K562 (cell line): ENCODE data around the gene SLC22A3. TPM values are rescaled to one million over a fixed set of nuclear protein-coding genes. Genes with fewer than 3 reads are reported as not detected.

ENCODE experiments used
- ATAC-seq: fragments of 200-7000 bp; cut with Tn5 transposase; 3 replicates; pipeline ENCODE4 v1.9.1; 2020; ENCODE audit warnings: moderate library complexity
- BruUV-seq: library from RNA; stranded (reverse); fragments of 400-500 nt; replicated peaks from 2 replicates; lab custom pipeline; 2021; lab: Mats Ljungman, UMichigan
- CTCF ChIA-PET: fragments of 300-600 bp; formaldehyde crosslinking; extraction: SDS; loops from one replicate; lab custom pipeline; 2021; ENCODE audit warnings: low intra/inter-chr PET ratio; lab: Yijun Ruan, JAX
- POLR2A ChIA-PET: fragments of 300-600, 350-650 bp; sonication (Branson Sonifier 250); formaldehyde crosslinking; extraction: SDS; loops from one replicate; lab custom pipeline; 2021; ENCODE audit warnings: antibody characterized with exemption, inconsistent platforms; lab: Yijun Ruan, JAX
- DNase-seq, 4 experiments: peaks; one replicate each; pipeline versions ENCODE4 v3.0.0 to v3.0.0-alpha.2; 2011 to 2018; ENCODE audit warnings: low spot score in 3 of 4, mixed read lengths in 3 of 4; ENCODE audit errors: extremely low read depth in 1 of 4
- FAIRE-seq: peaks from 2 replicates; lab custom pipeline; 2011; peaks lifted over from hg19 to GRCh38; lab: Jason Lieb, UNC
- H2AFZ ChIP-seq: 2 replicates; pipeline ENCODE4 v1.6.0; 2011; ENCODE audit warnings: low read depth, low read length, control low read depth, inconsistent platforms
- H3K27ac ChIP-seq: fragments of 200-600 bp; 3 replicates; pipeline ENCODE4 v1.8.0; 2011; ENCODE audit warnings: low read depth, mild to moderate bottlenecking, control low read depth, inconsistent platforms, low read length, moderate library complexity, mixed read lengths; ENCODE audit errors: extremely low read depth
- H3K27me3 ChIP-seq, 2 experiments: fragments of 300-600 bp in 1 of 2; 2 replicates in 1 of 2; 3 replicates in 1 of 2; pipeline versions ENCODE4 v1.6.0 to v1.8.0; 2011; ENCODE audit warnings: inconsistent platforms in 2 of 2, low read length in 2 of 2, mild to moderate bottlenecking in 1 of 2, mixed read lengths in 1 of 2, moderate library complexity in 1 of 2; ENCODE audit not compliant: control insufficient read depth in 2 of 2, insufficient read depth in 2 of 2
- H3K36me3 ChIP-seq: fragments of 300-600 bp; 3 replicates; pipeline ENCODE4 v1.8.0; 2011; ENCODE audit warnings: mild to moderate bottlenecking, low read length, inconsistent platforms; ENCODE audit not compliant: control insufficient read depth, insufficient read depth
- H3K4me1 ChIP-seq, 2 experiments: fragments of 200-600 bp in 1 of 2; replicated peaks in 1 of 2; 2 replicates in 1 of 2; 3 replicates in 1 of 2; pipeline versions ENCODE4 v1.5.1 to v1.8.0; 2011; ENCODE audit warnings: inconsistent platforms in 2 of 2, low read length in 2 of 2, mild to moderate bottlenecking in 1 of 2, mixed read lengths in 1 of 2, moderate library complexity in 1 of 2; ENCODE audit not compliant: control insufficient read depth in 2 of 2, insufficient read depth in 2 of 2
- H3K4me2 ChIP-seq: 2 replicates; pipeline ENCODE4 v1.6.1; 2011; ENCODE audit warnings: low read length, control low read depth, inconsistent platforms, mixed read lengths; ENCODE audit not compliant: insufficient read depth
- H3K4me3 ChIP-seq: fragments of 200-600 bp; sonication (generic), shearing (Covaris generic); 2 replicates; pipeline ENCODE4 v1.5.1; 2016; ENCODE audit warnings: control low read depth, inconsistent platforms
- H3K79me2 ChIP-seq: fragments of 200-600 bp; 3 replicates; pipeline ENCODE4 v1.8.0; 2011; ENCODE audit warnings: low read length, inconsistent platforms; ENCODE audit not compliant: control insufficient read depth, insufficient read depth
- H3K9ac ChIP-seq, 2 experiments: 2 replicates each; pipeline versions ENCODE4 v1.6.0 to v1.6.1; 2011; ENCODE audit warnings: low read depth in 2 of 2, low read length in 2 of 2, control low read depth in 1 of 2, inconsistent platforms in 1 of 2, mild to moderate bottlenecking in 1 of 2, mixed read lengths in 1 of 2; ENCODE audit not compliant: insufficient read depth in 1 of 2
- H3K9me1 ChIP-seq: one replicate; pipeline ENCODE4 v1.6.0; 2011; ENCODE audit warnings: inconsistent platforms, mild to moderate bottlenecking, low read length, moderate library complexity; ENCODE audit not compliant: control insufficient read depth, insufficient read depth
- H3K9me3 ChIP-seq: replicated peaks from 2 replicates; pipeline ENCODE4 v1.5.1; 2011; ENCODE audit warnings: low read depth, low read length, inconsistent platforms; ENCODE audit not compliant: control insufficient read depth, insufficient read depth
- H4K20me1 ChIP-seq: replicated peaks from 2 replicates; pipeline ENCODE4 v1.6.1; 2011; ENCODE audit warnings: low read length, inconsistent platforms, mixed read lengths; ENCODE audit not compliant: control insufficient read depth, insufficient read depth
- ARID3B ChIP-seq: fragments of 250-450 bp; sonication (Bioruptor Pico); IDR thresholded peaks from 2 replicates; pipeline ENCODE4 v1.4.0; 2020; ENCODE audit warnings: borderline replicate concordance
- GTF2E2 ChIP-seq: fragments of 200-800 bp; sonication (Bioruptor generic); IDR thresholded peaks from 2 replicates; pipeline ENCODE4 v1.6.1; 2016; ENCODE audit warnings: missing genetic modification characterization, missing compliant biosample characterization
- THRA ChIP-seq: fragments of 450-650 bp; IDR thresholded peaks from 2 replicates; pipeline ENCODE4 v1.6.1; 2017; ENCODE audit warnings: mild to moderate bottlenecking, moderate library complexity
- U2AF2 ChIP-seq: fragments of 200-400 bp; formaldehyde crosslinking; optimal IDR thresholded peaks from 2 replicates; pipeline ENCODE3; 2017; ENCODE audit warnings: low read depth, mild to moderate bottlenecking, low read length
- ZNF324 ChIP-seq: fragments of 250-450 bp; sonication (Bioruptor Pico); IDR thresholded peaks from 2 replicates; pipeline ENCODE4 v1.4.0; 2020; ENCODE audit warnings: mild to moderate bottlenecking
- WGBS: fragments of 100-300 bp; shearing (Covaris generic); methylation state at CpG from one replicate; pipeline ENCODE4 v1.1.6; 2016; ENCODE audit warnings: low coverage, mixed read lengths; ENCODE audit not compliant: insufficient coverage; ENCODE audit errors: missing lambda C conversion rate; 5-methylcytosine and 5-hydroxymethylcytosine counted together
- in situ Hi-C: fragments of 300-500 bp; cut with MboI; formaldehyde crosslinking; loops from 4 replicates; pipeline ENCODE4 v1.15.0; 2018; ENCODE audit warnings: inconsistent platforms, mixed read lengths
- intact Hi-C: fragments of 100-400 bp; cut with micrococcal nuclease; formaldehyde crosslinking; loops from 2 replicates; pipeline ENCODE4 v1.14.2; 2022
- polyA plus RNA-seq, 8 experiments: library from polyadenylated mRNA; depleted of rRNA in 4 of 8; stranded (reverse) in 5 of 8; unstranded in 3 of 8; fragments of >200 nt; fragmentation: Nextera tagmentation in 2 of 8; fragmentation: Illumina TruSeq in 1 of 8; extraction: Ambion mirVana in 2 of 8; extraction: Trizol in 1 of 8; gene quantifications; 2 replicates each; pipeline versions ENCODE4 v1.2.1 to v1.2.3, GENCODE V29; 2011 to 2014; ENCODE audit warnings: inconsistent platforms in 1 of 8, missing spikeins in 1 of 8
- total RNA-seq, 7 experiments: library from RNA; depleted of rRNA in 6 of 7; stranded (reverse); fragments of >200 nt in 6 of 7; fragmentation: Illumina TruSeq in 2 of 7; extraction: Trizol in 2 of 7; gene quantifications; 2 replicates each; pipeline versions ENCODE4 v1.2.1 to v1.2.3, GENCODE V29; 2011 to 2021; ENCODE audit warnings: low replicate concordance in 1 of 7

SLC22A3 gene
- total and polyA plus RNA-seq, 9 of the 15 experiments (the other 6 are each of a cell fraction or from before 2014, with no cell fraction given): not detected

GRCh38 chr6:160309718-160310117 lies 38.5 kb upstream of the SLC22A3 start:
- Histone ChIP-seq H3K9me3 (no peaks in the 10 kb centered on the region), H3K4me1 (no peaks in the 10 kb centered on the region), H3K4me3 (no peak overlapping the region), H3K9me1 (no peaks in the 10 kb centered on the region), H3K9ac (no peak overlapping the region), H3K4me2 (no peak overlapping the region), H3K36me3 (no peaks in the 10 kb centered on the region), H2AFZ (no peak overlapping the region), H4K20me1 (no peaks in the 10 kb centered on the region), H3K27me3 (no peaks in the 10 kb centered on the region), H3K27ac (no peak overlapping the region), H3K79me2 (no peaks in the 10 kb centered on the region)
- intact Hi-C loops: no loop called here
- no peak for FAIRE-seq
- in situ Hi-C loops: no loop called here
- BruUV-seq: no TSS peak
- POLR2A ChIA-PET: no interaction called here
- no peak for DNase-seq
- TF ChIP-seq U2AF2 (no peak), ARID3B (CRISPR knock-in tag) (no peak), ZNF324 (peak; percentile 98)
- CTCF ChIA-PET: no interaction called here
- no peak for ATAC-seq

- Histone ChIP-seq H3K27ac (no peak overlapping the region), H3K9me1 (no peaks in the 10 kb centered on the region), H3K36me3 (no peaks in the 10 kb centered on the region), H2AFZ (no peak overlapping the region), H3K9ac (no peak overlapping the region), H3K27me3 (no peaks in the 10 kb centered on the region), H3K79me2 (no peaks in the 10 kb centered on the region), H3K4me2 (no peak overlapping the region), H4K20me1 (no peaks in the 10 kb centered on the region), H3K4me1 (no peaks in the 10 kb centered on the region), H3K9me3 (no peaks in the 10 kb centered on the region), H3K4me3 (no peak overlapping the region)
- no peak for ATAC-seq
- TF ChIP-seq GTF2E2 (tag) (no peak), THRA (no peak)
- in situ Hi-C loops: no loop called here
- ChIA-PET CTCF (no interaction called here), POLR2A (no interaction called here)
- DNase-seq: no peak
- intact Hi-C loops: no loop called here
- 0% methylated on average over 2 of the region's 2 CpGs for WGBS
- no peak for FAIRE-seq
- BruUV-seq: no TSS peak
Measured at GRCh38 chr6:160312900-160313299, 35.3 kb upstream of the SLC22A3 start.
